ENCODE measurements around the gene ATP6V1A. TPM values are rescaled to one million over a fixed set of nuclear protein-coding genes. Genes with fewer than 3 reads are reported as not detected.
A peak's percentile ranks its signal among the peaks of the same experiment; 100 is the strongest.

The ATP6V1A gene
- total and polyA plus RNA-seq, 2 donors (not counting 1 experiment from before 2014, with no cell fraction given): 7.6 to 44.3 TPM

DNA sequence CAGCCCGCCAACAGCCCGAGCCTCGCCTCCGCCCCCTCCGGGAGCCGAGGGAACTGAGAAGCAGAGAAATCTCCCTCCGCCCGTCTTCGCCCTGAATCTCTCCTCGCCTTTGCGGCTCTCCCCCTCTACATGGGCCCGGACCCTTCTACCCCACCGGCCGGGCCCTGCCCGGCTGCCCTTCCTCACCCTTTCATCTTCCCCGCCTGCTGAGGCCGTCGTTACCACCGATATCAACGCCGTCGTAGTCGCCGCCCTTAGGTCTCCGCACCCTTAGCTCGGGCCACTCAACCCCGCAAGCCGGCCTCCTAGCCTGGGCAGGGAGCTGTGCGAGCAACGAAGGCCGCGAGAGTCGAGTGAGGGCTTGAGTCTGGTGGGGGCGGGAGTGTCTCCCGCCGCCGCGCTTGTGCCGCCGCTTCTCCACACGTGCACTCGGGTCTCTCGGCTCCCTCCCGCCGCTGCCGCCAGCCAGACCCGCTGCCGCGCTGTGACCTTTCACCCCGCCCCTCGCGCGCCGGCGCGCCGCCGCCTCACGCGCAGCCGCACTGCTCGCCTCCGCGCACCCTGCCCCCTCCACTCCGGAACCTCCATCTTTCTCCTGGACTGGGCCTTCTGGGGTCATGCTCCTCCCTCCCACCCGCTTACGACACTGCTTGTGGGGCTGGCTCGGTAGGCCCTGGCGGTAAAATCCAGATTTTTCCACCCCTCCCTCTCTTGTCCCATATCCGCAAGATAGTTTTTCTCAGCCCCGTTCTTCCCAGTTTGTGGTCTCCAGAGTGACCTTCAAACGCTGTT lies 883 bp upstream of the ATP6V1A start, which contains the start of gene NAA50:
Gene NAA50 (minus strand): TSS at position 494 of the 792 bp plus-strand sequence. CDS start 300 bp downstream, at position 194.
- TF ChIP-seq, protein P1, sequence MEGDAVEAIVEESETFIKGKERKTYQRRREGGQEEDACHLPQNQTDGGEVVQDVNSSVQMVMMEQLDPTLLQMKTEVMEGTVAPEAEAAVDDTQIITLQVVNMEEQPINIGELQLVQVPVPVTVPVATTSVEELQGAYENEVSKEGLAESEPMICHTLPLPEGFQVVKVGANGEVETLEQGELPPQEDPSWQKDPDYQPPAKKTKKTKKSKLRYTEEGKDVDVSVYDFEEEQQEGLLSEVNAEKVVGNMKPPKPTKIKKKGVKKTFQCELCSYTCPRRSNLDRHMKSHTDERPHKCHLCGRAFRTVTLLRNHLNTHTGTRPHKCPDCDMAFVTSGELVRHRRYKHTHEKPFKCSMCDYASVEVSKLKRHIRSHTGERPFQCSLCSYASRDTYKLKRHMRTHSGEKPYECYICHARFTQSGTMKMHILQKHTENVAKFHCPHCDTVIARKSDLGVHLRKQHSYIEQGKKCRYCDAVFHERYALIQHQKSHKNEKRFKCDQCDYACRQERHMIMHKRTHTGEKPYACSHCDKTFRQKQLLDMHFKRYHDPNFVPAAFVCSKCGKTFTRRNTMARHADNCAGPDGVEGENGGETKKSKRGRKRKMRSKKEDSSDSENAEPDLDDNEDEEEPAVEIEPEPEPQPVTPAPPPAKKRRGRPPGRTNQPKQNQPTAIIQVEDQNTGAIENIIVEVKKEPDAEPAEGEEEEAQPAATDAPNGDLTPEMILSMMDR (IDR thresholded peaks at IDR 0.05): no peak
- no peak for TF ChIP-seq EZH2 (IDR thresholded peaks at IDR 0.05; ENCODE audit: borderline replicate concordance, insufficient read depth, low read depth, low read length, poor library complexity, severe bottlenecking)
- Histone ChIP-seq H3K4me1 (ENCODE audit: control insufficient read depth in 2 of 2, insufficient read depth in 2 of 2, low read length in 2 of 2) (peaks cover 32 to 46% of the 10 kb centered on the region in 2 donors), H4K20me1 (ENCODE audit: control insufficient read depth, insufficient read depth, low read length, poor library complexity, severe bottlenecking) (peaks cover 4% of the 10 kb centered on the region), H3K79me2 (ENCODE audit: control insufficient read depth, insufficient read depth, low read length) (peaks cover 80% of the 10 kb centered on the region), H3K27ac (ENCODE audit: low read length in 2 of 2) (peak within 1 kb of the TSS; percentile 96 to 99), H3K36me3 (replicated peaks in 1 of 2; ENCODE audit: control extremely low read depth in 1 of 2, control insufficient read depth in 1 of 2, extremely low read depth in 1 of 2, insufficient read depth in 2 of 2, low read length in 1 of 2) (peaks cover 2 to 4% of the 10 kb centered on the region in 2 experiments), H3K4me2 (replicated peaks; ENCODE audit: low read depth, low read length, poor library complexity, severe bottlenecking) (peak within 1 kb of the TSS; percentile 78), H3K9ac (ENCODE audit: low read length) (peak within 1 kb of the TSS; percentile 90), H3K9me3 (ENCODE audit: control extremely low read depth in 1 of 3, control insufficient read depth in 2 of 3, insufficient read depth in 1 of 3, low read length in 2 of 3) (no peaks in the 10 kb centered on the region), H2AFZ (ENCODE audit: insufficient read depth, low read depth, low read length, poor library complexity, severe bottlenecking) (peak within 1 kb of the TSS; percentile 93), H3K4me3 (ENCODE audit: control extremely low read depth in 1 of 5, extremely low read depth in 1 of 5, insufficient read depth in 1 of 5, low read depth in 2 of 5, low read length in 4 of 5) (peak within 1 kb of the TSS; percentile 75 to 94 (median 85)), H3K27me3 (replicated peaks in 1 of 4; ENCODE audit: control extremely low read depth in 1 of 4, control insufficient read depth in 3 of 4, insufficient read depth in 4 of 4, low read length in 3 of 4) (no peaks in the 10 kb centered on the region)
- Mint-ChIP-seq H3K4me1 (peaks cover 64% of the 10 kb centered on the region), H3K9me3 (ENCODE audit: insufficient read depth) (no peaks in the 10 kb centered on the region), H3K27ac (peak within 1 kb of the TSS; percentile 100), H3K27me3 (no peaks in the 10 kb centered on the region), H3K4me3 (peak within 1 kb of the TSS; percentile 97)
- DNase-seq (peak; percentile 97), ATAC-seq (ENCODE audit: low read depth) (peak; percentile 71)
- intact Hi-C loops (cut with micrococcal nuclease): loop anchor here (1.0 to 10.0 kb wide), 18 partner anchors 10 to 1184 kb away; partner anchors contain the start of genes ATG3, CCDC191, GRAMD1C and GTPBP8
- WGBS (ENCODE audit: insufficient coverage): under 1% methylated on average over 65 of the region's 72 CpGs
- ChIA-PET POLR2A (interaction anchor here (0.6 to 3.4 kb wide), 15 partner anchors 9 to 468 kb away, joined by 3 to 24 read pairs (median 3); partner anchors contain the start of genes SPICE1 and USF3), CTCF (interaction anchor here (0.7 to 7.2 kb wide), 50 partner anchors 9 to 673 kb away, joined by 3 to 92 read pairs (median 5); partner anchors contain the start of genes GRAMD1C, SPICE1 and USF3)
